Measurements from ENCODE around the gene MRPS5. TPM values are rescaled to one million over a fixed set of nuclear protein-coding genes. Genes with fewer than 3 reads are reported as not detected.

Gene MRPS5
- 10 to 100 TPM; 37.4 to 54.4 (median 43.8) TPM for total RNA-seq

GRCh38 chr2:95121407-95122196, at the start of gene MRPS5:
TSS of gene MRPS5 (minus strand) at chr2:95121808. CDS start at chr2:95121791, 17 bp downstream.
- peak within 1 kb of the TSS; percentile 88 to 90 for H3K27ac ChIP-seq
- peak; percentile 65 to 81 for DNase-seq (ENCODE audit: low spot score in 2 of 2)
- H3K27me3 ChIP-seq = no peaks in the 10 kb centered on the region
- peaks cover 0 to 4% of the 10 kb centered on the region in 2 donors for H3K4me1 ChIP-seq
- H3K9me3 ChIP-seq = no peaks in the 10 kb centered on the region
- peak within 1 kb of the TSS; percentile 80 to 87 (median 86) for H3K4me3 ChIP-seq
- H3K36me3 ChIP-seq = no peaks in the 10 kb centered on the region
- peak; percentile 59 to 72 (median 72) for TF ChIP-seq POLR2AphosphoS5 (IDR thresholded peaks at IDR 0.05)
- TF ChIP-seq CTCF (IDR thresholded peaks at IDR 0.05) = no peak
- intact Hi-C loops (cut with DNase I; ENCODE audit: low total_unique reads) = no loop called here

GRCh38 chr2:95166065-95166763, 44.6 kb upstream of the MRPS5 start:
- Histone ChIP-seq H3K36me3 (no peaks in the 10 kb centered on the region), H3K4me3 (peak overlapping the region; percentile 70 to 78 (median 73)), H3K9me3 (no peaks in the 10 kb centered on the region), H3K27ac (peak overlapping the region; percentile 91 to 98), H3K27me3 (no peaks in the 10 kb centered on the region), H3K4me1 (peaks cover 0 to 7% of the 10 kb centered on the region in 2 donors)
- intact Hi-C loops (cut with DNase I; ENCODE audit: low total_unique reads) = no loop called here
- no peak for TF ChIP-seq POLR2AphosphoS5 (IDR thresholded peaks at IDR 0.05)
- no peak for TF ChIP-seq CTCF (IDR thresholded peaks at IDR 0.05)
- no peak for TF ChIP-seq POLR2A (IDR thresholded peaks at IDR 0.05)
- DNase-seq (ENCODE audit: low spot score in 2 of 2) = no peak

- H3K4me3 ChIP-seq = peak within 1 kb of the TSS; percentile 70 to 78 (median 73)
- intact Hi-C loops (cut with DNase I; ENCODE audit: low total_unique reads) = no loop called here
- peak within 1 kb of the TSS; percentile 91 to 98 for H3K27ac ChIP-seq
- H3K9me3 ChIP-seq = no peaks in the 10 kb centered on the region
- no peak for TF ChIP-seq CTCF (IDR thresholded peaks at IDR 0.05)
- peak; percentile 29 for TF ChIP-seq POLR2A (IDR thresholded peaks at IDR 0.05)
- TF ChIP-seq POLR2AphosphoS5 (IDR thresholded peaks at IDR 0.05) = peak; percentile 89 to 91 (median 90)
- no peaks in the 10 kb centered on the region for H3K36me3 ChIP-seq
- peak; percentile 96 to 97 for DNase-seq (ENCODE audit: low spot score in 2 of 2)
- no peaks in the 10 kb centered on the region for H3K27me3 ChIP-seq
- peaks cover 0 to 7% of the 10 kb centered on the region in 2 donors for H3K4me1 ChIP-seq
Measured at GRCh38 chr2:95165371-95166064, 43.9 kb upstream of the MRPS5 start, which contains the start of gene ZNF2. TSS of gene ZNF2 (plus strand) at chr2:95165809. CDS start at chr2:95176227, 10,418 bp downstream.

- no peaks in the 10 kb centered on the region for H3K36me3 ChIP-seq
- intact Hi-C loops (cut with DNase I; ENCODE audit: low total_unique reads) = no loop called here
- TF ChIP-seq POLR2A (IDR thresholded peaks at IDR 0.05) (no peak), POLR2AphosphoS5 (IDR thresholded peaks at IDR 0.05) (no peak), CTCF (IDR thresholded peaks at IDR 0.05) (no peak)
- no peaks in the 10 kb centered on the region for H3K9me3 ChIP-seq
- H3K4me3 ChIP-seq = peak overlapping the region; percentile 70 to 78 (median 73)
- no peaks in the 10 kb centered on the region for H3K27me3 ChIP-seq
- DNase-seq (ENCODE audit: low spot score in 2 of 2) = no peak
- peaks cover 0 to 9% of the 10 kb centered on the region in 2 donors for H3K4me1 ChIP-seq
- peak overlapping the region; percentile 91 to 98 for H3K27ac ChIP-seq
Measured at GRCh38 chr2:95165030-95165370, 43.4 kb upstream of the MRPS5 start.

All from breast epithelium (tissue), 4 donors.